ENCODE measurements around the gene FAM168A.

GRCh38 chr11:73458201-73458600, 139.7 kb downstream of the FAM168A start:
- TF ChIP-seq EP300 (IDR thresholded peaks at IDR 0.05) (no peak), CTCF (IDR thresholded peaks at IDR 0.05) (no peak)

Measured in ovary (tissue), 3 donors.